HFFc6 (cell line): ENCODE results near the gene APOLD1. TPM values are rescaled to one million over a fixed set of nuclear protein-coding genes. Genes with fewer than 3 reads are reported as not detected.

Source experiments
- DNase-seq: peaks from one replicate; pipeline ENCODE4 v3.0.0-alpha.2; 2018
- H3K27ac Mint-ChIP-seq: 2 replicates; pipeline ENCODE4 v1.8.0; 2020; ENCODE audit warnings: mild to moderate bottlenecking, mixed read lengths
- H3K27me3 Mint-ChIP-seq: 2 replicates; pipeline ENCODE4 v1.8.0; 2021; ENCODE audit warnings: mild to moderate bottlenecking, moderate library complexity, mixed read lengths; ENCODE audit not compliant: insufficient read depth
- H3K36me3 Mint-ChIP-seq: 2 replicates; pipeline ENCODE4 v1.8.0; 2021; ENCODE audit warnings: low read depth, mixed read lengths
- H3K4me1 Mint-ChIP-seq: 2 replicates; pipeline ENCODE4 v1.8.0; 2020; ENCODE audit warnings: low read depth, mixed read lengths
- H3K4me3 Mint-ChIP-seq: 2 replicates; pipeline ENCODE4 v1.8.0; 2020; ENCODE audit warnings: mild to moderate bottlenecking, moderate library complexity, mixed read lengths
- H3K9me3 Mint-ChIP-seq: 2 replicates; pipeline ENCODE4 v1.8.0; 2020; ENCODE audit warnings: mild to moderate bottlenecking, mixed read lengths
- CTCF ChIP-seq: fragments of 200-600 bp; sonication (generic); IDR thresholded peaks from 2 replicates; pipeline ENCODE4 v1.5.0; 2021; ENCODE audit warnings: antibody characterized with exemption, mild to moderate bottlenecking
- total RNA-seq, 6 experiments: library from RNA; stranded (reverse); fragmentation: NEBNext Ultra II Directional; extraction: Animal tissue kit (Norgen Biotek cat#: 25700); gene quantifications; 2 replicates in 1 of 6; 3 replicates in 5 of 6; pipeline ENCODE4 v1.2.3, GENCODE V29; 2021

Gene APOLD1
- total RNA-seq, 6 experiments from 2014 or later = 5.0 to 8.6 (median 6.6) TPM

GRCh38 chr12:12745576-12746211 lies 39.8 kb upstream of the APOLD1 start:
- no peak for TF ChIP-seq CTCF
- H3K27me3 Mint-ChIP-seq = peaks cover 3% of the 10 kb centered on the region; the same call in 1 of the 2 replicates
- H3K9me3 Mint-ChIP-seq = no peaks in the 10 kb centered on the region
- H3K36me3 Mint-ChIP-seq = peaks cover 15% of the 10 kb centered on the region; the same call in 1 of the 2 replicates
- no peak overlapping the region for H3K4me3 Mint-ChIP-seq
- H3K27ac Mint-ChIP-seq = no peak overlapping the region
- no peak for DNase-seq
- H3K4me1 Mint-ChIP-seq = peaks cover 40% of the 10 kb centered on the region

GRCh38 chr12:12747278-12747677 lies 38.2 kb upstream of the APOLD1 start:
- Mint-ChIP-seq H3K27me3 (peaks cover 3% of the 10 kb centered on the region), H3K36me3 (peaks cover 25% of the 10 kb centered on the region), H3K4me1 (peaks cover 26% of the 10 kb centered on the region), H3K27ac (no peak overlapping the region), H3K9me3 (no peaks in the 10 kb centered on the region), H3K4me3 (no peak overlapping the region)
- DNase-seq = no peak
- TF ChIP-seq CTCF = no peak

GRCh38 chr12:12748044-12748443 lies 37.4 kb upstream of the APOLD1 start:
- Mint-ChIP-seq H3K4me3 (no peak overlapping the region), H3K36me3 (peaks cover 25% of the 10 kb centered on the region), H3K27ac (no peak overlapping the region), H3K27me3 (peaks cover 3% of the 10 kb centered on the region), H3K4me1 (peaks cover 26% of the 10 kb centered on the region), H3K9me3 (no peaks in the 10 kb centered on the region)
- DNase-seq = no peak
- TF ChIP-seq CTCF = no peak

GRCh38 chr12:12749433-12749832 lies 36.0 kb upstream of the APOLD1 start:
- no peak for TF ChIP-seq CTCF
- H3K9me3 Mint-ChIP-seq = no peaks in the 10 kb centered on the region
- H3K27ac Mint-ChIP-seq = no peak overlapping the region
- no peak overlapping the region for H3K4me3 Mint-ChIP-seq
- peaks cover 23% of the 10 kb centered on the region for H3K36me3 Mint-ChIP-seq
- H3K27me3 Mint-ChIP-seq = peaks cover 3% of the 10 kb centered on the region
- DNase-seq = no peak
- H3K4me1 Mint-ChIP-seq = peaks cover 25% of the 10 kb centered on the region

GRCh38 chr12:12755923-12756322 lies 29.5 kb upstream of the APOLD1 start:
- Mint-ChIP-seq H3K9me3 (no peaks in the 10 kb centered on the region), H3K36me3 (peaks cover 29% of the 10 kb centered on the region), H3K4me3 (no peak overlapping the region), H3K27me3 (no peaks in the 10 kb centered on the region; the same call in 1 of the 2 replicates), H3K27ac (no peak overlapping the region), H3K4me1 (peaks cover 15% of the 10 kb centered on the region)
- DNase-seq = no peak
- no peak for TF ChIP-seq CTCF
